BE2C (cell line): Measurements from ENCODE around the gene ATXN1L.
A peak's percentile ranks its signal among the peaks of the same experiment; 100 is the strongest.

ENCODE experiments used
- DNase-seq: peaks from one replicate; pipeline ENCODE4 v3.0.0-alpha.2; 2020
- H3K27me3 ChIP-seq: fragments of 250-450 bp; sonication (Bioruptor Pico); 2 replicates; pipeline ENCODE4 v1.5.1; 2020; ENCODE audit warnings: mild to moderate bottlenecking
- H3K36me3 ChIP-seq: fragments of 250-450 bp; sonication (Bioruptor Pico); 2 replicates; pipeline ENCODE4 v1.5.1; 2020; ENCODE audit warnings: mild to moderate bottlenecking
- H3K4me1 ChIP-seq: fragments of 250-450 bp; sonication (Bioruptor Pico); 2 replicates; pipeline ENCODE4 v1.5.1; 2020
- H3K4me3 ChIP-seq: 2 replicates; pipeline ENCODE4 v1.5.1; 2011; ENCODE audit warnings: low read depth, low read length
- H3K9me3 ChIP-seq: fragments of 250-450 bp; sonication (Bioruptor Pico); 2 replicates; pipeline ENCODE4 v1.5.1; 2020
- TF ChIP-seq, protein P1 (sequence below): IDR thresholded peaks from 2 replicates; pipeline ENCODE4 v1.5.1; 2012; ENCODE audit warnings: mild to moderate bottlenecking, low read depth, low read length

Gene ATXN1L

DNA sequence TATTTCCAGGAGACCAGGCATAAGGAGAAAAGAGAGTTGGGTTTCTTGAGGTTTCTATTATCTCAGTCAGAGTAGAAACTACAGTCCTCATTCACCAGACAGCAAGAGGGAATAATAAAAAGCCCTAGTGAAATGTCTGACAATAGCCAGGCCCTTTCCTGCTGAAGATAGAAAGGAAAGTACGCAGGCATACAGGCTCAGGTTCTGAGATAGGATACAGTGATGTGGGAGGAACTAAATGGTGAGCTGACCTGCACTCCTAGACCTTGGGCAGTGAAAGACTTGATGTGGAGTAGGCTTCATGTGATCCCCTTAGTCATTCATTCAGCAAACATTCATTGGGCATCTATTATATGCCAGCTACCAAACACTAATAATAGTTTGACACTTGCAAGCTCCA is 23.3 kb downstream of the ATXN1L start:
- Histone ChIP-seq H3K4me3 (no peak overlapping the region), H3K27me3 (no peaks in the 10 kb centered on the region), H3K4me1 (no peaks in the 10 kb centered on the region), H3K36me3 (0 out of 2 replicates have a peak, but pooled peaks cover 4% of the 10 kb centered on the region), H3K9me3 (no peaks in the 10 kb centered on the region)
- TF ChIP-seq, protein P1, sequence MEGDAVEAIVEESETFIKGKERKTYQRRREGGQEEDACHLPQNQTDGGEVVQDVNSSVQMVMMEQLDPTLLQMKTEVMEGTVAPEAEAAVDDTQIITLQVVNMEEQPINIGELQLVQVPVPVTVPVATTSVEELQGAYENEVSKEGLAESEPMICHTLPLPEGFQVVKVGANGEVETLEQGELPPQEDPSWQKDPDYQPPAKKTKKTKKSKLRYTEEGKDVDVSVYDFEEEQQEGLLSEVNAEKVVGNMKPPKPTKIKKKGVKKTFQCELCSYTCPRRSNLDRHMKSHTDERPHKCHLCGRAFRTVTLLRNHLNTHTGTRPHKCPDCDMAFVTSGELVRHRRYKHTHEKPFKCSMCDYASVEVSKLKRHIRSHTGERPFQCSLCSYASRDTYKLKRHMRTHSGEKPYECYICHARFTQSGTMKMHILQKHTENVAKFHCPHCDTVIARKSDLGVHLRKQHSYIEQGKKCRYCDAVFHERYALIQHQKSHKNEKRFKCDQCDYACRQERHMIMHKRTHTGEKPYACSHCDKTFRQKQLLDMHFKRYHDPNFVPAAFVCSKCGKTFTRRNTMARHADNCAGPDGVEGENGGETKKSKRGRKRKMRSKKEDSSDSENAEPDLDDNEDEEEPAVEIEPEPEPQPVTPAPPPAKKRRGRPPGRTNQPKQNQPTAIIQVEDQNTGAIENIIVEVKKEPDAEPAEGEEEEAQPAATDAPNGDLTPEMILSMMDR = no peak
- DNase-seq = no peak

DNA sequence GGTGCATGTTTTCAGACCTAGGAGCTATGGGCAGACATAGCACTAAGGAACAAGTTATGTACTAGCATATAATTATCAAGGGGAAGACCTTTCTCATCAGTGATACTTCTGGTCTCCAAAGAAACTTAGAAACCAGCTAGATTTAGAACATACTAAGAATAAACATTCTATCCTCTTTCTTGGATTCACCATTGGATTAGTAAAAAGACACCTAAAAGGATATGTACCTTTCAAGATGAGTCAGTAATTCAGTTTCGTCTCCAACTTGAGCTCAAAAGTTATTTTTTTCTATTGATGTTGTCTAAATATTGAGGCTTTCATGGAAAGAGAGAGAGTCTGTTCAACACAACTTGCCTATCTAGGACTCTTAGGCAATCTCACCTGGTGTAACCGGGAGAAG is 25.0 kb downstream of the ATXN1L start:
- no peaks in the 10 kb centered on the region for H3K4me1 ChIP-seq
- DNase-seq = no peak
- peaks cover 7% of the 10 kb centered on the region for H3K36me3 ChIP-seq
- no peaks in the 10 kb centered on the region for H3K27me3 ChIP-seq
- no peaks in the 10 kb centered on the region for H3K9me3 ChIP-seq
- no peak overlapping the region for H3K4me3 ChIP-seq
- TF ChIP-seq, protein P1 = no peak

DNA sequence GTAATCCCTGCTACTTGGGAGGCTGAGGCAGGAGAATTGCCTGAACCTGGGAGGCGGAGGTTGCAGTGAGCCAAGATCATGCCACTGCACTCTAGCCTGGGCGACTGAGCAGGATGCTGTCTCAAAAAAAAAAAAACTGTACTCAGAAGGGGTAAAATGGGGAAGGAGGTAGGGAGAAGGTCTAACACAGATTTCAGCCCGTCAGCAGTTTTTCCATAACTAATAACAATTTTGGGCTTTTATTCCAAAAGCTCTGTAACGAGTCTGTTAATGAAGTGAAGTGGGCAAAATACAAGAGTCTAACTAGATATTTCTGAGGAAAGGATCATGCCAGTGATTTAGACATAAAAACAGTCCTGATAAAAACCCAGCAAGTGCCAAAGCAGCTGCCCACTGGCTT is 27.4 kb downstream of the ATXN1L start:
- Histone ChIP-seq H3K9me3 (no peaks in the 10 kb centered on the region), H3K4me1 (no peaks in the 10 kb centered on the region), H3K27me3 (no peaks in the 10 kb centered on the region), H3K4me3 (no peak overlapping the region), H3K36me3 (peaks cover 14% of the 10 kb centered on the region)
- DNase-seq = no peak
- TF ChIP-seq, protein P1 = no peak

DNA sequence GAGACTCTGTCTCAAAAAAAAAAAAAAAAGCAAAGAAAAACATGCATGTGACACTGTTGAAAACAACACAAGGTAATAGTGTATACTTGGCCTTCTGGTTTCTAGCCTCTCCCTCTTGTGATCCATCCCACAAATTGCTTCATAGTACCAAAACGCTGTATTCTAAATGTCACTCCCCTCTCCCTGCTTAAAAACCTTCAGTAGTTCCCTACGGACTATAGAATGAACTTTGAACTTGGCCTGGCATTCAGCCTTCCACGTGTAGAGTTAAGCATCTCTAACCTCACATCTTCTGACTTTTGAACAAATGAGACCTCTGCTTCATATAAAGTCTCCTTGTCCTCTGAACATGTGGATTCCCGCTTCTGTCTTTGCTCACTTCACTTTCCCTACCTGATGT is 33.1 kb downstream of the ATXN1L start:
- Histone ChIP-seq H3K27me3 (no peaks in the 10 kb centered on the region), H3K9me3 (no peaks in the 10 kb centered on the region), H3K4me1 (no peaks in the 10 kb centered on the region; the same call in 1 of the 2 replicates), H3K4me3 (no peak overlapping the region), H3K36me3 (peaks cover 24% of the 10 kb centered on the region)
- no peak for DNase-seq
- TF ChIP-seq, protein P1 = no peak

DNA sequence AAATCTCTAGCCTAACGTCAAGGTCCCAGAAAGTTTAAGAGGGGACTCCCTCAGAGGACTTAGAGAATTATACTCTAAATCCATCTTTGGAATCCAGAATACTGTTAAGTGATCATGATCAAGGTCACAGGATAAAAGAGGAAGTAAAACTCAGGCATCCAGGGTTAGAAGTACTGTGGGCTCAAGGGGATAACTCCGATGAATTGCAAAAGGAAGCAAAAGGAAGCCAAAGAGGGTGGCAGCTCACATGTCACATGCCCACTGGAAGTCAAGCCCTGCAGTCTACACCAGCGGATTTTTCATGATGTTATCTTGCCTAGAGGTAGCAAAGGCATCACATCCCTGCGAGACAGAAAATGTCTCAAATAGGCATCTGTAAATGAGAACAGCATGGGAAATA is 34.4 kb downstream of the ATXN1L start:
- H3K4me1 ChIP-seq = no peaks in the 10 kb centered on the region; the same call in 1 of the 2 replicates
- no peak overlapping the region for H3K4me3 ChIP-seq
- DNase-seq = no peak
- no peaks in the 10 kb centered on the region for H3K27me3 ChIP-seq
- TF ChIP-seq, protein P1 = no peak
- no peaks in the 10 kb centered on the region for H3K9me3 ChIP-seq
- H3K36me3 ChIP-seq = peaks cover 24% of the 10 kb centered on the region

DNA sequence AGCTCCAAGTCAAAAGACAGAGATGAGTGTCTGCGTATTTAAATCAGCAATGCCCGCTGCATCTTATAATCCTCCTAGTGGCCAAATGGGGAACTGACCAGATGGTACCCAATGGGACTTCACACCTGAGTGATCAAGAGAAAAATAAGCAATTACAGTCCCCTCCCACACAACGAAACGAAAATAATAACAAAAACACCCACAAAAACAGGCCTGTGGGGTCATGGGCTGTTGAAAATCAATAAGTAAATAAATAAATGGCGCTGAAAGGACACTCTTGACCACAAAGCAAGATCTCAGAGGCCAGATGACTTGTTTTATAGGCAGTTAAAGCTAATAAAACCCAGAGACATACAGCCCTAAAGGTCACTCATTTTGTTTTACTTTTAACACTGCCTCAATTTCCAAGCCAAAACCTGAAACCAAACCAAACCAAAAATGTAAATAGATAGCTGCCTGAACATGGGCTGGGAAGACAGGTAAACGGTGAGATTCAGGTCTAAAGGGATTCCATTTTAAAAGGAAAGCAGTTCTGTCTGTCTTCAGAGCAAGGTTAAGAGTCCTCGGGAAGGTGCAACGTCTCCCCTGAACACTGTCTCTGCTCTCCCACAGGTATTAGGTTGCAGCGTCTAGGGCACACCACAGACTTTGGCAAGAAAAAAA is 36.9 kb downstream of the ATXN1L start:
- Histone ChIP-seq H3K4me3 (peak overlapping the region; percentile 95), H3K4me1 (no peaks in the 10 kb centered on the region; the same call in 1 of the 2 replicates)
- TF ChIP-seq, protein P1 = peak; percentile 91

More for the DNA sequence above, 36.9 kb downstream of the ATXN1L start:
- no peaks in the 10 kb centered on the region for H3K9me3 ChIP-seq
- peaks cover 14% of the 10 kb centered on the region for H3K36me3 ChIP-seq
- peak; percentile 75 for DNase-seq
- H3K27me3 ChIP-seq = no peaks in the 10 kb centered on the region
